Gastrocnemius medialis (tissue), 4 donors: Measurements from ENCODE around the gene ADGRB3.

Source experiments
- CTCF ChIP-seq, 5 experiments: fragments of 450-650 bp in 3 of 5; fragments of 200-600 bp in 2 of 5; sonication (generic) in 2 of 5; IDR thresholded peaks in 4 of 5; conservative IDR thresholded peaks in 1 of 5; 1 replicate in 4 of 5; 2 replicates in 1 of 5; pipeline ENCODE4 v1.5.1; 2016 to 2019; ENCODE audit warnings: antibody characterized with exemption in 5 of 5, mild to moderate bottlenecking in 3 of 5, moderate library complexity in 3 of 5
- POLR2A ChIP-seq, 2 donors: fragments of 450-650 bp; IDR thresholded peaks; one replicate each; pipeline ENCODE4 v1.6.1; 2017; ENCODE audit warnings: antibody characterized with exemption in 2 of 2, mild to moderate bottlenecking in 2 of 2, moderate library complexity in 2 of 2

- no peak for TF ChIP-seq CTCF (IDR thresholded peaks at IDR 0.05 in 4 of 5, conservative IDR thresholded peaks at IDR 0.05 in 1 of 5)
- TF ChIP-seq POLR2A (IDR thresholded peaks at IDR 0.05), result no peak
Measured at GRCh38 chr6:69072796-69073195, 437.7 kb downstream of the ADGRB3 start.
